LNCAP (cell line): Measurements from ENCODE around the gene CGNL1.

Experiments
- TF ChIP-seq, protein P1 (sequence below): fragments of 450-650 bp; IDR thresholded peaks from 2 replicates; pipeline ENCODE4 v1.5.1; 2017; ENCODE audit warnings: mild to moderate bottlenecking

Gene CGNL1

DNA sequence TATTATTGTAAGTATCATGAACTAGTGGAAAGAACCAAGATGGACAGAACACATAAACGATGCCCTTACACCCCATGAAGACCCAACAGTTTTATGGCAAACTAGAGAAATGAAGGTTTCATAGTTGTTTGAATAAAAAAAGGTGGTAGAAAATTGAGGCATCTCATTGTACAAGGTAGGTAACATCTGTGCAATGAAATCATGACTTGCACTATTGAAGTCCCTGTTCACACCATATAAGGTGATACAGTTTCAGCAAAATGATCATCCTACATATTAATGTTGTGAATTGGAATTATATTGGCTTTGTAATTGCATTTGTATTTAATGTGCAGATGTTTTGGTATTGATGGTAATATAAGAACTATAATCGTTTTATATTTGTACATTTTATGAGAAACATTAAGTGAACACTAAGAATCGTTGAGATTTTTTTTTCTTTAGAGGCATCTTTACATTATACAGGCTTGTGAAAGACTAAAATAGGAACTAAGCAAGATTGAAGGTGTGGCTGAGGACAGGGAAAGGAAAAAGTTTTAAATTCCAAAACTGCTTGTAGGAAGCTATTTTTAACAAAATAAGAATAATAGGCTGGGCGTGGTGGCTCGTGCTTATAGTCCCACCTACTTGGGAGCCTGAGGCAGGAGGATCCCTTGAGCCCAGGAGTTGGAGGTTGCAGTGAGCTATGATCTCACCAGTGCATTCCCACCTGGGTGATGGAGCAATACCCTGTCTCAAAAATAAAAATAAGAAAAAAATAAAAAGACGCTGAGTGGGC, 48.5 kb downstream of the CGNL1 start:
- TF ChIP-seq, protein P1, sequence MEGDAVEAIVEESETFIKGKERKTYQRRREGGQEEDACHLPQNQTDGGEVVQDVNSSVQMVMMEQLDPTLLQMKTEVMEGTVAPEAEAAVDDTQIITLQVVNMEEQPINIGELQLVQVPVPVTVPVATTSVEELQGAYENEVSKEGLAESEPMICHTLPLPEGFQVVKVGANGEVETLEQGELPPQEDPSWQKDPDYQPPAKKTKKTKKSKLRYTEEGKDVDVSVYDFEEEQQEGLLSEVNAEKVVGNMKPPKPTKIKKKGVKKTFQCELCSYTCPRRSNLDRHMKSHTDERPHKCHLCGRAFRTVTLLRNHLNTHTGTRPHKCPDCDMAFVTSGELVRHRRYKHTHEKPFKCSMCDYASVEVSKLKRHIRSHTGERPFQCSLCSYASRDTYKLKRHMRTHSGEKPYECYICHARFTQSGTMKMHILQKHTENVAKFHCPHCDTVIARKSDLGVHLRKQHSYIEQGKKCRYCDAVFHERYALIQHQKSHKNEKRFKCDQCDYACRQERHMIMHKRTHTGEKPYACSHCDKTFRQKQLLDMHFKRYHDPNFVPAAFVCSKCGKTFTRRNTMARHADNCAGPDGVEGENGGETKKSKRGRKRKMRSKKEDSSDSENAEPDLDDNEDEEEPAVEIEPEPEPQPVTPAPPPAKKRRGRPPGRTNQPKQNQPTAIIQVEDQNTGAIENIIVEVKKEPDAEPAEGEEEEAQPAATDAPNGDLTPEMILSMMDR = no peak

- TF ChIP-seq, protein P1 = no peak
Observed at GRCh38 chr15:57425842-57426241, 49.5 kb downstream of the CGNL1 start.

- TF ChIP-seq, protein P1 = no peak
Observed at GRCh38 chr15:57427367-57427821, 51.1 kb downstream of the CGNL1 start.

GRCh38 chr15:57432141-57432741, 55.9 kb downstream of the CGNL1 start:
- TF ChIP-seq, protein P1 = no peak

DNA sequence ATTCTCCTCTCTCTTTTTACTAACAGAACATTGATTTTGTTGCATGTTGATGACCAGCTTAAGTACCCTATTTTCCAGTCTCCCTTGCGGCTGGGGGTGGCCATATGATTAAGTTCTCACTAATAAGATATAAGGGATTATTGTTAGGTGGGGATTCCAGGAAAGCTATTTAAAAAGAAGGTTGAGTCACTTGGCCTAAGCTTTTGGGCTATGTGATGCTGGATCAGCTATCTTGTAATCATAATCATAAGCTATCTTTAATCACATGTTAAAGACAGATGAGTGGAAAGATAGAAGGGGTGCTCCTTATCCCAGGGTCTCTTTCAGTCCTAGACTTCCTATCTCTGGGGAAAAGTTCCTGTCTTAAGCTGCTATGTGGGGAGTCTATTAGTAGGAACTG, 59.9 kb downstream of the CGNL1 start:
- TF ChIP-seq, protein P1 = no peak

DNA sequence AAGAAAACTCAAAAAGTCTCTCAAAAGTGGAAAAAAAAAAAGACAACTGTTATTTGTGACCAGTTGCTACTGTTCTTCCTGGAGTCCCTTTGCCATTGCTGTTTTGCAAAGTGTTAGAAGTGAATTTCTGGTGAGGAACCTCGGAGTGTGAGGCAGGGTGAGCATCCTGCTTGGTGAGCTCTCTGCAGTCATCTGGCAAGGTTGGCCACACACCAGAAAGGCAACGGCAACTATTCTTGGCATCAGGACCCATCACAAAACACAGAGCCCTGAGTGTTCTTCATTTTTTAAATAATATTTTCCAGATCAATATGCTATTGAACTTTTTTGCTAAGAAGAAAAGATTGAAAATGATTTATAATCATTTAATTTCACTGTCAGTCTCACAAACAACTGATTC, 60.7 kb downstream of the CGNL1 start:
- TF ChIP-seq, protein P1 = no peak

DNA sequence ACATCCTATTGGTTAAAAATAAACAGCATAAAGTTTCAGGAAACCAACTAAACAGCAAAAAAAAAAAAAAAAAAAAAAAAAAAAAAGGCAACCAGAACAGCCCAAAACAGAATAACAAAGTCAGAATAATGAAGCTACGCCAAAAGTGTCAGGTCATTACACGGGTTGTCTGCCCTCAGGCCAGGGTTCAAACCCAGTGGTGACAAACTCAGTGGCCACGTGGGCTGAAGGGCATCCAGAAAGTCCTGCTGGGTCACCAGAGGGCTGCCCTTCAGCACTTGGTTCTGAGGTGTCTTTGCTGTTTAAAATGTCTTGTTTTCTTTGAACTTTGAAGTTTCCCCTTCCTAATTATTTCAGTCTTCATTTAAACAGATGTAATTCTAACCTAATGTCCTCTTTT, 61.3 kb downstream of the CGNL1 start:
- TF ChIP-seq, protein P1 = no peak
